ENCODE data around the gene CRMP1. TPM values are rescaled to one million over a fixed set of nuclear protein-coding genes. Genes with fewer than 3 reads are reported as not detected.

The CRMP1 gene
- total and polyA plus RNA-seq, 7 experiments from 2014 or later = 0.46 TPM; not detected in 6

- H3K27ac Mint-ChIP-seq = no peak overlapping the region
- H3K27me3 ChIP-seq (ENCODE audit: control insufficient read depth in 2 of 2, insufficient read depth in 2 of 2, low read length in 2 of 2) = no peaks in the 10 kb centered on the region
- DNase-seq = no peak
- ATAC-seq = no peak
- peaks cover 0 to 11% (median 2%) of the 10 kb centered on the region in 11 donors for H3K9me3 Mint-ChIP-seq
- intact Hi-C loops (cut with micrococcal nuclease) = no loop called here
- peaks cover 0 to 41% (median 9%) of the 10 kb centered on the region in 5 donors for H3K27me3 Mint-ChIP-seq
- POLR2A ChIA-PET = no interaction called here
- no peak overlapping the region for H3K4me3 Mint-ChIP-seq
- H3K36me3 Mint-ChIP-seq = no peaks in the 10 kb centered on the region
- H3K4me1 Mint-ChIP-seq = peaks cover 0 to 1% (median 0%) of the 10 kb centered on the region in 7 donors
- no peak overlapping the region for H3K27ac ChIP-seq (ENCODE audit: low read depth, low read length)
- CTCF ChIA-PET = no interaction called here
- no peaks in the 10 kb centered on the region for H3K36me3 ChIP-seq (ENCODE audit: control insufficient read depth in 2 of 3, insufficient read depth in 3 of 3, low read length in 3 of 3)
- no peak overlapping the region for H3K4me3 ChIP-seq (ENCODE audit: low read length)
- peaks cover 0 to 3% (median 0%) of the 10 kb centered on the region in 3 experiments for H3K9me3 ChIP-seq (ENCODE audit: control insufficient read depth in 2 of 3, low read length in 3 of 3)
- no peaks in the 10 kb centered on the region for H3K4me1 ChIP-seq (ENCODE audit: control insufficient read depth in 2 of 2, insufficient read depth in 2 of 2, low read length in 2 of 2)
Observed at GRCh38 chr4:5926598-5926997, 33.7 kb upstream of the CRMP1 start.

GRCh38 chr4:5925419-5926200 lies 32.7 kb upstream of the CRMP1 start:
- H3K27me3 ChIP-seq (ENCODE audit: control insufficient read depth in 2 of 2, insufficient read depth in 2 of 2, low read length in 2 of 2) = no peaks in the 10 kb centered on the region

GRCh38 chr4:5924461-5925125 lies 31.7 kb upstream of the CRMP1 start:
- DNase-seq (no peak), ATAC-seq (no peak)
- POLR2A ChIA-PET = no interaction called here
- Mint-ChIP-seq H3K27ac (no peak overlapping the region), H3K9me3 (peaks cover 0 to 12% (median 2%) of the 10 kb centered on the region in 11 donors), H3K4me1 (peaks cover 0 to 3% (median 0%) of the 10 kb centered on the region in 7 donors), H3K27me3 (peaks cover 8 to 41% (median 11%) of the 10 kb centered on the region in 5 donors), H3K4me3 (no peak overlapping the region), H3K36me3 (no peaks in the 10 kb centered on the region)
- intact Hi-C loops (cut with micrococcal nuclease) = no loop called here
- no peaks in the 10 kb centered on the region for H3K36me3 ChIP-seq (ENCODE audit: control insufficient read depth in 2 of 3, insufficient read depth in 3 of 3, low read length in 3 of 3)
- no peak overlapping the region for H3K4me3 ChIP-seq (ENCODE audit: low read length)
- H3K27me3 ChIP-seq (ENCODE audit: control insufficient read depth in 2 of 2, insufficient read depth in 2 of 2, low read length in 2 of 2) = no peaks in the 10 kb centered on the region
- no peak overlapping the region for H3K27ac ChIP-seq (ENCODE audit: low read depth, low read length)
- H3K4me1 ChIP-seq (ENCODE audit: control insufficient read depth in 2 of 2, insufficient read depth in 2 of 2, low read length in 2 of 2) = no peaks in the 10 kb centered on the region
- peaks cover 0 to 3% (median 0%) of the 10 kb centered on the region in 3 experiments for H3K9me3 ChIP-seq (ENCODE audit: control insufficient read depth in 2 of 3, low read length in 3 of 3)
- CTCF ChIA-PET = no interaction called here

More at GRCh38 chr4:5925419-5926200, 32.7 kb upstream of the CRMP1 start:
- ChIA-PET CTCF (no interaction called here), POLR2A (no interaction called here)
- H3K4me1 ChIP-seq (ENCODE audit: control insufficient read depth in 2 of 2, insufficient read depth in 2 of 2, low read length in 2 of 2) = no peaks in the 10 kb centered on the region
- DNase-seq (no peak), ATAC-seq (no peak)
- no peak overlapping the region for H3K4me3 ChIP-seq (ENCODE audit: low read length)
- Mint-ChIP-seq H3K4me3 (no peak overlapping the region), H3K27ac (no peak overlapping the region), H3K9me3 (peaks cover 0 to 12% (median 2%) of the 10 kb centered on the region in 11 donors), H3K27me3 (peaks cover 7 to 48% (median 10%) of the 10 kb centered on the region in 5 donors), H3K4me1 (peaks cover 0 to 3% (median 0%) of the 10 kb centered on the region in 7 donors), H3K36me3 (no peaks in the 10 kb centered on the region)
- peaks cover 0 to 3% (median 0%) of the 10 kb centered on the region in 3 experiments for H3K9me3 ChIP-seq (ENCODE audit: control insufficient read depth in 2 of 3, low read length in 3 of 3)
- intact Hi-C loops (cut with micrococcal nuclease) = no loop called here
- H3K27ac ChIP-seq (ENCODE audit: low read depth, low read length) = no peak overlapping the region
- no peaks in the 10 kb centered on the region for H3K36me3 ChIP-seq (ENCODE audit: control insufficient read depth in 2 of 3, insufficient read depth in 3 of 3, low read length in 3 of 3)

- peaks cover 0 to 3% (median 0%) of the 10 kb centered on the region in 7 donors for H3K4me1 Mint-ChIP-seq
- H3K9me3 Mint-ChIP-seq = peaks cover 0 to 12% (median 2%) of the 10 kb centered on the region in 11 donors
Observed at GRCh38 chr4:5923376-5923775, 30.5 kb upstream of the CRMP1 start.

GRCh38 chr4:5922556-5922955 lies 29.7 kb upstream of the CRMP1 start:
- Mint-ChIP-seq H3K27me3 (peaks cover 0 to 49% (median 11%) of the 10 kb centered on the region in 5 donors), H3K36me3 (no peaks in the 10 kb centered on the region), H3K4me3 (no peak overlapping the region), H3K27ac (no peak overlapping the region), H3K4me1 (peaks cover 0 to 3% (median 0%) of the 10 kb centered on the region in 7 donors), H3K9me3 (peaks cover 0 to 12% (median 3%) of the 10 kb centered on the region in 11 donors)
- no peak overlapping the region for H3K27ac ChIP-seq (ENCODE audit: low read depth, low read length)
- H3K4me3 ChIP-seq (ENCODE audit: low read length) = no peak overlapping the region
- peaks cover 0 to 3% (median 0%) of the 10 kb centered on the region in 3 experiments for H3K9me3 ChIP-seq (ENCODE audit: control insufficient read depth in 2 of 3, low read length in 3 of 3)
- POLR2A ChIA-PET = no interaction called here
- CTCF ChIA-PET = no interaction called here
- no peaks in the 10 kb centered on the region for H3K4me1 ChIP-seq (ENCODE audit: control insufficient read depth in 2 of 2, insufficient read depth in 2 of 2, low read length in 2 of 2)
- no peaks in the 10 kb centered on the region for H3K36me3 ChIP-seq (ENCODE audit: control insufficient read depth in 2 of 3, insufficient read depth in 3 of 3, low read length in 3 of 3)
- intact Hi-C loops (cut with micrococcal nuclease) = no loop called here
- DNase-seq = no peak
- ATAC-seq = no peak
- no peaks in the 10 kb centered on the region for H3K27me3 ChIP-seq (ENCODE audit: control insufficient read depth in 2 of 2, insufficient read depth in 2 of 2, low read length in 2 of 2)

More at GRCh38 chr4:5923376-5923775, 30.5 kb upstream of the CRMP1 start:
- no peaks in the 10 kb centered on the region for H3K27me3 ChIP-seq (ENCODE audit: control insufficient read depth in 2 of 2, insufficient read depth in 2 of 2, low read length in 2 of 2)
- intact Hi-C loops (cut with micrococcal nuclease) = no loop called here
- H3K36me3 ChIP-seq (ENCODE audit: control insufficient read depth in 2 of 3, insufficient read depth in 3 of 3, low read length in 3 of 3) = no peaks in the 10 kb centered on the region
- no peak overlapping the region for H3K27ac ChIP-seq (ENCODE audit: low read depth, low read length)
- Mint-ChIP-seq H3K27ac (no peak overlapping the region), H3K27me3 (peaks cover 8 to 49% (median 11%) of the 10 kb centered on the region in 5 donors), H3K4me3 (no peak overlapping the region), H3K36me3 (no peaks in the 10 kb centered on the region)
- ATAC-seq (no peak), DNase-seq (no peak)
- H3K9me3 ChIP-seq (ENCODE audit: control insufficient read depth in 2 of 3, low read length in 3 of 3) = peaks cover 0 to 3% (median 0%) of the 10 kb centered on the region in 3 experiments
- H3K4me1 ChIP-seq (ENCODE audit: control insufficient read depth in 2 of 2, insufficient read depth in 2 of 2, low read length in 2 of 2) = no peaks in the 10 kb centered on the region
- CTCF ChIA-PET = no interaction called here
- no peak overlapping the region for H3K4me3 ChIP-seq (ENCODE audit: low read length)
- POLR2A ChIA-PET = interaction anchor here (0.6 kb wide), 1 partner anchor 21 kb away, joined by 4 read pairs; no protein-coding TSS in a partner anchor

- Histone ChIP-seq H3K4me1 (ENCODE audit: control insufficient read depth in 2 of 2, insufficient read depth in 2 of 2, low read length in 2 of 2) (no peaks in the 10 kb centered on the region), H3K27ac (ENCODE audit: low read depth, low read length) (no peak overlapping the region), H3K4me3 (ENCODE audit: low read length) (no peak overlapping the region), H3K36me3 (ENCODE audit: control insufficient read depth in 2 of 3, insufficient read depth in 3 of 3, low read length in 3 of 3) (no peaks in the 10 kb centered on the region), H3K9me3 (ENCODE audit: control insufficient read depth in 2 of 3, low read length in 3 of 3) (peaks cover 0 to under 1% (median 0%) of the 10 kb centered on the region in 3 experiments), H3K27me3 (ENCODE audit: control insufficient read depth in 2 of 2, insufficient read depth in 2 of 2, low read length in 2 of 2) (no peaks in the 10 kb centered on the region)
- Mint-ChIP-seq H3K4me3 (no peak overlapping the region), H3K36me3 (no peaks in the 10 kb centered on the region), H3K27me3 (peaks cover 0 to 50% (median 11%) of the 10 kb centered on the region in 5 donors), H3K4me1 (peaks cover 0 to 2% (median 0%) of the 10 kb centered on the region in 7 donors), H3K9me3 (peaks cover 0 to 12% (median 2%) of the 10 kb centered on the region in 11 donors), H3K27ac (no peak overlapping the region)
- intact Hi-C loops (cut with micrococcal nuclease) = no loop called here
- DNase-seq = no peak
- CTCF ChIA-PET = no interaction called here
- POLR2A ChIA-PET = no interaction called here
- ATAC-seq = no peak
Observed at GRCh38 chr4:5921981-5922380, 29.1 kb upstream of the CRMP1 start.
